Activated CD4-positive, alpha-beta T cell treated with anti-CD3 and anti-CD28 coated beads for 36 hours (primary cell): ENCODE measurements around the gene LBH. TPM values are rescaled to one million over a fixed set of nuclear protein-coding genes. Genes with fewer than 3 reads are reported as not detected.
A peak's percentile ranks its signal among the peaks of the same experiment; 100 is the strongest.

ENCODE experiments used
- ATAC-seq: fragments of 200-7000 bp; cut with Tn5 transposase; one replicate; pipeline ENCODE4 v1.10.0; 2021; ENCODE audit warnings: mild to moderate bottlenecking, moderate library complexity
- CTCF ChIA-PET: fragments of 350-600 bp; sonication (Branson Sonifier 250); formaldehyde crosslinking; loops from one replicate; lab custom pipeline; 2021; ENCODE audit warnings: antibody characterized with exemption; lab: Charles Lee
- POLR2A ChIA-PET: fragments of 350-600 bp; sonication (Branson Sonifier 250); formaldehyde crosslinking; loops from one replicate; lab custom pipeline; 2021; ENCODE audit warnings: antibody characterized with exemption, inconsistent platforms; lab: Charles Lee
- DNase-seq: peaks from one replicate; pipeline ENCODE4 v3.0.0-alpha.2; 2020
- H3K27ac Mint-ChIP-seq: one replicate; pipeline ENCODE4 v1.8.0; 2021; ENCODE audit warnings: mixed read lengths
- H3K27me3 Mint-ChIP-seq: one replicate; pipeline ENCODE4 v1.8.0; 2021; ENCODE audit warnings: mixed read lengths
- H3K36me3 Mint-ChIP-seq: one replicate; pipeline ENCODE4 v1.8.0; 2021; ENCODE audit warnings: low read depth, mixed read lengths
- H3K4me1 Mint-ChIP-seq: one replicate; pipeline ENCODE4 v1.8.0; 2021; ENCODE audit warnings: mixed read lengths
- H3K4me3 Mint-ChIP-seq: one replicate; pipeline ENCODE4 v1.8.0; 2021; ENCODE audit warnings: mild to moderate bottlenecking, moderate library complexity, mixed read lengths
- H3K9me3 Mint-ChIP-seq: one replicate; pipeline ENCODE4 v1.8.0; 2021; ENCODE audit warnings: low read depth, mixed read lengths
- intact Hi-C, 2 experiments: fragments of 100-400 bp; cut with DNase I in 1 of 2; cut with micrococcal nuclease in 1 of 2; formaldehyde crosslinking; loops; one replicate each; pipeline versions ENCODE4 v1.14.2 to v1.15.1; 2022 to 2024; cut with DNase I, micrococcal nuclease
- total RNA-seq, 2 experiments: library from RNA; stranded (reverse); gene quantifications; one replicate each; pipeline ENCODE4 v1.2.3, GENCODE V29; 2021

LBH gene
- total RNA-seq, 2 experiments from 2014 or later = 89.6 to 108 TPM

DNA sequence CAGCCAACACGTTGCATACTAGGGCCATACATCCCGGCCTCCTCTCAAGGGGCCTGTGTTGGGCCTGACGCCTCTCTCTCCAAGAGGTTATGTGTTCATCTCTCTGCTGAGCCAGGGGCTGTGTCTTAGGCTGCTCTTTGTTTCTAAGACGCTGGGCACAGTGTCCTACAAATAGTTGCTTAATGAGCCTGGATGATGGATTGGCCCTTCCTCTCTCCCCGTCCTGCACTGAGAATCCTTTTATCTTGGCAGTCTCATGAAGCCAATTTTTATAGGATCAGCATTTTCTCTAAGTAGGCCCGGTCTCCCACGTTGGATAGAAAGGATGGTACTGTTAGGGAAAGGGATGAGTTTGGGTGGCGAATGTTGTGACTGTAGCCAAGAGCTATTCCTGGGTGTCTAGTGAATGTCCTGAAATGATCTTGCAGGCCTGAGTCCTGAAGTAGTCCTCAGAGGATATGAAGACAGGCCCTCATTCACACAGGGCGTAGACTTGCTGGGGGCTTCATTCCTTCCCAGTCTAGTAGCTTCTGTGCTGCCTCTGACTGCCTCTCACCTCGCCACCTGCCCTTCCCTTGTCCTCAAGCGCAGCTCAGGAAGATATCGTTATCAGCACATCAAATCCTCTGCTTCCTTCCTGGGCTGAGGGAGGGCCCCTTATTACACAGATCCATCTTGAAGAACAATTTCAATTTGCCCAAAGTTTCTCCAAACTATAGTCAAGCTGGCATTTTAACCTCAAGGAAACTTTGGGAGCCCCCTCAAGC lies 8.8 kb downstream of the LBH start:
- peak overlapping the region; percentile 11 for H3K4me3 Mint-ChIP-seq
- DNase-seq (no peak), ATAC-seq (peak; percentile 3)
- H3K27ac Mint-ChIP-seq = peak overlapping the region; percentile 93
- peaks cover 3% of the 10 kb centered on the region for H3K9me3 Mint-ChIP-seq
- H3K36me3 Mint-ChIP-seq = peaks cover 70% of the 10 kb centered on the region
- intact Hi-C loops = loop anchor here (1.0 to 10.0 kb wide), 2 partner anchors 47 to 1495 kb away; no protein-coding TSS in a partner anchor
- no peaks in the 10 kb centered on the region for H3K27me3 Mint-ChIP-seq
- ChIA-PET CTCF (interaction anchor here (0.6 to 5.6 kb wide), 23 partner anchors 8 to 471 kb away, joined by 3 to 72 read pairs (median 6); no protein-coding TSS in a partner anchor), POLR2A (interaction anchor here (1.3 to 1.4 kb wide), 2 partner anchors 21 to 208 kb away, joined by 4 to 6 read pairs; no protein-coding TSS in a partner anchor)
- H3K4me1 Mint-ChIP-seq = peaks cover 87% of the 10 kb centered on the region

DNA sequence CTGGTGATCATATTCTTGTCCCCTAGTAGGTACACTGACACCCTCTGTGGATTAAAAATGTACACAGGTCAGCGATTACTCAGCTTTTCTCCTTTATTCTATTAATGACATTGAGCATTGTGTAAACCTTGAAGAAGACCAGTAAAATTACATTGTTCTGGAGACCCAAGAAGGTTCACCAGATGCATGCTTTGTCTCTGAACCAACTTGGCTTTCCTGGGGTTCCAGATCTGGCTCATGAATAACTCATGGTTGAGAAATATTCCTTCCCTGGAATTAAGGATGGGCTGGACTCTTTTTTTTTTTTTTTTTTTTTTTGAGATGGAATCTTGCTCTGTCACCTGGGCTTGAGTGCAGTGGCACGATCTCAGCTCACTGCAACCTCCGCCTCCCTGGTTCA lies 11.9 kb downstream of the LBH start:
- Mint-ChIP-seq H3K9me3 (no peaks in the 10 kb centered on the region), H3K4me3 (no peak overlapping the region), H3K36me3 (peaks cover 67% of the 10 kb centered on the region), H3K27ac (peak overlapping the region; percentile 71), H3K4me1 (peaks cover 85% of the 10 kb centered on the region), H3K27me3 (no peaks in the 10 kb centered on the region)
- POLR2A ChIA-PET = interaction anchor here (1.1 kb wide), 1 partner anchor 11 kb away, joined by 4 read pairs; no protein-coding TSS in a partner anchor
- DNase-seq = no peak
- intact Hi-C loops = no loop called here
- CTCF ChIA-PET = interaction anchor here (0.5 to 2.4 kb wide), 8 partner anchors 10 to 113 kb away, joined by 3 to 8 read pairs (median 3); no protein-coding TSS in a partner anchor
- no peak for ATAC-seq

DNA sequence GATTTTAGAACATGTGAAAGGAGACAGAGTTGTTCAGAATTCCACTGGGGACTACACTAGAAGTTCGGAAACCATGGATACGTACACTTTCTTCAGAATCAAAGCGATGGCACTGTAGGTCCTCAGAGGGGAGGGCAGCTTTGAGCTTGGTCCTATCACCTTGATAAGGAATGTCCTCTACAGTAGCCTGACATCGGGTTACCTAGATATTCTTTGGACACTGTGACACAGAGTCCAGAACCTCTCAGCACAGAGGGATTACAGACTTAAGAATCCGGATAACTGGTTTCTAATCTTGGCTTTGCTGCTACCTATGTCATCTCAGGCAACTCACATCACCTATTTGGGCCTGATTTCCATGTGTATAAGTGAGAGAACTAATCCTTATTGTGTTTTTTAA lies 14.0 kb downstream of the LBH start:
- peaks cover 59% of the 10 kb centered on the region for H3K36me3 Mint-ChIP-seq
- ChIA-PET POLR2A (no interaction called here), CTCF (interaction anchor here (0.6 to 2.2 kb wide), 8 partner anchors 8 to 466 kb away, joined by 3 to 9 read pairs (median 4); no protein-coding TSS in a partner anchor)
- no peak overlapping the region for H3K4me3 Mint-ChIP-seq
- no peaks in the 10 kb centered on the region for H3K9me3 Mint-ChIP-seq
- no peaks in the 10 kb centered on the region for H3K27me3 Mint-ChIP-seq
- peaks cover 84% of the 10 kb centered on the region for H3K4me1 Mint-ChIP-seq
- no peak for DNase-seq
- ATAC-seq = no peak
- no peak overlapping the region for H3K27ac Mint-ChIP-seq
- intact Hi-C loops = no loop called here

DNA sequence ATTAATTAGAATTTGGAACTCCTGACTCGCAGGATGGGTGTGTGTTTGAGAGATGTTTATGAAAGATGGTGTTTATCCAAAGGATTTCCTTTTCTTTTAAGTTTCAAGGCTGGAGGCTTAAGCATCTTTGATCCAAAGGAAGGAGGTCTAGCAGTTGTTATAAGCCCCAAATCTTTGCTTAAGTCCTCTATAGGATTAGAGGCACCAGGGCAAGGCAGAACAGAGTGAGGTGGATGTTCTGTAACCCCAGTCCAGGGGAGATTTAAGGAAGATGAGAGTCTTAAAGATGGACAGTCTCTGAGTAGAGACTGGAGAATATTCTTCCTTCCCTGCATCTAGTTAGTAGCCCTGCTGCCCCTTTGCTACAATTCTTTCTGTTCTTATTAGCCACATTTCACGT lies 17.5 kb downstream of the LBH start:
- ChIA-PET POLR2A (no interaction called here), CTCF (interaction anchor here (8.6 kb wide), 1 partner anchor 10 kb away, joined by 72 read pairs; no protein-coding TSS in a partner anchor)
- Mint-ChIP-seq H3K36me3 (peaks cover 61% of the 10 kb centered on the region), H3K27ac (peak overlapping the region; percentile 23), H3K4me1 (peaks cover 87% of the 10 kb centered on the region), H3K4me3 (no peak overlapping the region), H3K27me3 (no peaks in the 10 kb centered on the region), H3K9me3 (peaks cover 5% of the 10 kb centered on the region)
- intact Hi-C loops = no loop called here
- no peak for ATAC-seq
- no peak for DNase-seq

DNA sequence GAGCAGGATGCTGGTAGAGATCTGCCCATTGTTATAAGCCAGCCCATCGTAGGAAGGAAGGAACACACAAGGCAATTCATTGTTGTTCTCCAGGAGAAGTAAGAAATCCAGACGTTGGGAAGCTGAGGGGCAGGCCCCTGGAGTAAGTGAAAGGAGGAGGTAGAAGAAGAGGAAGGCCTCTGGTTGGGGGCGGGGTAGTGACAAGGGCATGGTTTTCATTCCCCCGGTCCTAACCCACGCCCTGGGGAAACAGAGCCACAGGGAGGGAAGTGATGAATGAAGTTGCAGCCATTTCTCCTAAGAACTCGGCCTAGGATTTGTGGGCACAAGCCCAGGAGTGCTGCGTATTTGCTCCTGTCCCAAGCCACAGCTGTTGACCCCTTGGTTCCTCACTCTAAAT lies 18.0 kb downstream of the LBH start:
- POLR2A ChIA-PET = no interaction called here
- Mint-ChIP-seq H3K27ac (no peak overlapping the region), H3K4me1 (peaks cover 88% of the 10 kb centered on the region), H3K36me3 (peaks cover 63% of the 10 kb centered on the region), H3K27me3 (no peaks in the 10 kb centered on the region), H3K9me3 (peaks cover 5% of the 10 kb centered on the region), H3K4me3 (no peak overlapping the region)
- intact Hi-C loops = no loop called here
- DNase-seq (no peak), ATAC-seq (no peak)
- CTCF ChIA-PET = interaction anchor here (0.8 to 8.6 kb wide), 2 partner anchors 11 to 198 kb away, joined by 3 to 72 read pairs; partner anchors contain the start of gene LCLAT1

DNA sequence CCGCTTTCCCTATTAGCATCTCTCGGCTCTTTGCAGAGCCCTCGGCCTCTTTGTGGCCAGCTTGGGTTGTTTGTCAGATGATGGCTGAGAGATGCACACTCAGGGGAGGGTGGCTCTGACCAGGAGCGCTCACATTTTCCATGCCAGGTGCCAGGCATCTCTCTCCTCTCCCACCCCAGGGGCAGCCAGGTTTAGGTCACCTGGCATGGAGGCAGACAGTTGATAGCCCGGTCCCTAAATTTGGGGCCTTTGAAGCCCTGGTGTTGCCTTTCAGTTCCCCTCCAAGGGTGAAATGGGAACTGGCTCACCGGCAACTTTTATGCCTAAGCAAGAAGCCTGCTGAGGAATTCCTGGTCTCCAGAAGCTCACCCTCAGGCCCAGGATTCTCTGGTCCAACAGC lies 19.1 kb downstream of the LBH start:
- POLR2A ChIA-PET = interaction anchor here (0.7 kb wide), 1 partner anchor 18 kb away, joined by 5 read pairs; no protein-coding TSS in a partner anchor
- H3K4me1 Mint-ChIP-seq = peaks cover 94% of the 10 kb centered on the region
- DNase-seq = no peak
- no peak overlapping the region for H3K4me3 Mint-ChIP-seq
- no peak for ATAC-seq
- H3K9me3 Mint-ChIP-seq = peaks cover 5% of the 10 kb centered on the region
- intact Hi-C loops = loop anchor here in 1 of 2 experiments (5.0 kb wide), 2 partner anchors 87 to 172 kb away; no protein-coding TSS in a partner anchor
- H3K27ac Mint-ChIP-seq = no peak overlapping the region
- H3K27me3 Mint-ChIP-seq = no peaks in the 10 kb centered on the region
- CTCF ChIA-PET = interaction anchor here (0.8 to 8.6 kb wide), 2 partner anchors 12 to 197 kb away, joined by 3 to 72 read pairs; partner anchors contain the start of gene LCLAT1
- H3K36me3 Mint-ChIP-seq = peaks cover 71% of the 10 kb centered on the region

DNA sequence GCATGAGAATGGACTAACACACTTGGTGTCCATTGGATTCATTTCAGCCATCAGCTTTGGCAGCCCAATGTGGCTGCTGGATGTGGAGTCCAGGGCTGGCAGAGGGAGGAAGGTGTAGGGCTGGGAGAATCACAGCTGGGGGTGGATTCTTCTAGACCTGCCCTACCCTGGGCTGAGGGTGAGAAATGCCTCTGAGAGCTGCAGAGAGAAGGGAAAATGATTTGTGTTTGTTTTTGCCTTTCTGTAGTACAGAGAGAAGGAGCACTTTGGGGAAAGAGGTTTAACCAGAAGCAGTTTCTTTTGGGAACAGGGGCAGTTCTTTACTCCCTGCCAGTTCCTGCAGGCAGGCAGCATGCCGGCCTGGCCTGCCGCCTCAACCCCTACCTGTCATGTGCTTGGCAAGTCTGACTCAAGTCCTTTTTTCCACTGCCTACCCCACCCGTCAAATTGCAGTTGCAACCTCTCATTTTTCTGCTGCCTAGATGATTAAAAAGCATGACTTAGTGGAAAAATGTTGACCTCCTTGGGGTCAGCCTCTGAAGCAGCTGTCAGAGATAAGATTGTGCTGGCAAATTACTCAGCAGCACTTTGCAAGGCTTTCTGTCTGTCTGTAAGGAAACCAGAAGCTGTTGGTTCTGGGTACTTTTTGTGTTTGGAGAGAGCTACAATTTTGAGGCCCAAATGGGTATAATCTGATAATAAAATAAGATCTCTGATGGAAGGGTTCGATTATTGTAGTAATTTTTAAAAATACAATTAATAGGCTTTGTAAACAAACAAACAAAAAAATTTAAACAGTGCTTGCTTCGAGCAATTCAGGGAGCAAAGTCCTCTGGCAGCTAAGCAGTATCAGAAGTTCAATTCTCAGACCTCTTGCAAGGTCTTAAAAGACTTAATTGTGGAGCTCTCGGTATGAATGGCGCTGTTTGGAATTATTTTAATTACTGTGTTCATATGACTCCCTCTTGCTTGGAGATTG lies 21.7 kb downstream of the LBH start:
- ChIA-PET POLR2A (interaction anchor here (0.6 to 1.5 kb wide), 8 partner anchors 14 to 52 kb away, joined by 3 to 6 read pairs (median 4); no protein-coding TSS in a partner anchor), CTCF (interaction anchor here (0.6 to 8.6 kb wide), 12 partner anchors 8 to 169 kb away, joined by 3 to 72 read pairs (median 4); no protein-coding TSS in a partner anchor)
- ATAC-seq (peak; percentile 77), DNase-seq (peak; percentile 87)
- intact Hi-C loops = loop anchor here (1.0 to 5.0 kb wide), 7 partner anchors 8 to 169 kb away; no protein-coding TSS in a partner anchor
- Mint-ChIP-seq H3K27me3 (no peaks in the 10 kb centered on the region), H3K9me3 (peaks cover 5% of the 10 kb centered on the region), H3K4me3 (peak overlapping the region; percentile 42), H3K4me1 (peaks cover 96% of the 10 kb centered on the region), H3K36me3 (peaks cover 75% of the 10 kb centered on the region), H3K27ac (peak overlapping the region; percentile 88)

DNA sequence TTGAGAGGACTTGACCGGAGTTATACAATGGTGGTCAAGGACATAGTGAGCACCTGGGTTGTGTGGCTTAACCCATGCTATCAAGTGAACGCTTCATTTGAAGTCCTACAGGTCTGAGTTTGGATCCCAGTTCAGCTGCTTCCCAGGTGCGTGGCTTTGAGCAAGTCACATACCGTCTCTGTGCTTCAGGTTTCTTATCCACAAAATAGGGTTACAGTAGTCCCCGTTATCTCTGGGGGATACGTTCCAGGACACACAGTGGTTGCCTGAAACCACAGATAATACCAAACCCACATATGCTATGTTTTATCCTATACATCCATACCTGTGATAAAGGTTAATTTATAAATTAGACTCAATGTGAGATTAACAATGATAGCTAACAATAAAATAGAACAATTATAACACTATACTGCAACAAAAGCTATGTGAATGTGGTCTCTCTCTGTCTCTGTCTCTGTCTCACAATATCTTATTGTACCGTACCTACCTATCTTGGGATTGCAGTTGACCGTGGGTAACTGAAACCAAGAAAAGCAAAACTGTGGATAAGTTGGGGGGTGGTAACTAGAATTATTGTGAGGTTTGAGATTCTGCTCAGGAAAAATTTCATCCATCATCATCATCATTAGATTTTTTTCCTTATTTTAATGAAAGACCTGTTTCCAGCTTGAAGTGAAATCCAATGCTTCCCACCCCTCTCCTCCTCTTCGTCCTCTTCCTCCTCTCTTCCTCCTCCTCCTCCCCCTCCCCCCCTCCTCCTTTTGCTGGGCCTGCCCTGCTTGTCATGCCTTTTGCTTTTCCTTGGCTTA lies 22.7 kb downstream of the LBH start:
- Mint-ChIP-seq H3K4me3 (no peak overlapping the region), H3K4me1 (peaks cover 97% of the 10 kb centered on the region), H3K27me3 (no peaks in the 10 kb centered on the region), H3K9me3 (peaks cover 5% of the 10 kb centered on the region), H3K36me3 (peaks cover 80% of the 10 kb centered on the region), H3K27ac (peak overlapping the region; percentile 25)
- ATAC-seq (no peak), DNase-seq (no peak)
- ChIA-PET POLR2A (interaction anchor here (0.9 to 1.5 kb wide), 3 partner anchors 20 to 51 kb away, joined by 3 to 4 read pairs (median 3); no protein-coding TSS in a partner anchor), CTCF (interaction anchor here (1.0 to 8.6 kb wide), 10 partner anchors 8 to 168 kb away, joined by 3 to 72 read pairs (median 4); no protein-coding TSS in a partner anchor)
- intact Hi-C loops = loop anchor here (1.0 to 5.0 kb wide), 7 partner anchors 7 to 168 kb away; no protein-coding TSS in a partner anchor

DNA sequence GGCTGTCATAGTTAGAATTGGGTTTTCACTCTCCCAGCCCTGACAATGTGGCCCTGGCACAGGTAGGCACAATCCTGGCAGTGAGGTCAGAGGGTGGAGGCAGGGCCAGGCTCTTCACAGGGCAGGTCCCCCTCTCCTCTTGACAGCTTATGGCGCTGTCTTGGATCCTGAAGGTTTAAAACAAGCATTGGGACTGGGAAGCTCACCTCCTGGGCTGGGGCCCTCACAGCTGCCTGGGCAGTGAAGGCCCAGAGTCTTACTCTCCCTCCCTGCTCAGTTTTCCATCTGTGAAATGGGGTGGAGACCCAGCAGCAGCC lies 23.3 kb downstream of the LBH start:
- Mint-ChIP-seq H3K27me3 (no peaks in the 10 kb centered on the region), H3K4me1 (peaks cover 97% of the 10 kb centered on the region), H3K4me3 (no peak overlapping the region), H3K27ac (peak overlapping the region; percentile 25), H3K9me3 (peaks cover 5% of the 10 kb centered on the region), H3K36me3 (peaks cover 80% of the 10 kb centered on the region)
- ATAC-seq (no peak), DNase-seq (no peak)
- ChIA-PET POLR2A (interaction anchor here (1.5 kb wide), 1 partner anchor 21 kb away, joined by 3 read pairs; no protein-coding TSS in a partner anchor), CTCF (interaction anchor here (0.7 to 8.6 kb wide), 5 partner anchors 10 to 90 kb away, joined by 4 to 72 read pairs (median 4); no protein-coding TSS in a partner anchor)
- intact Hi-C loops = loop anchor here in 1 of 2 experiments (5.0 kb wide), 2 partner anchors 83 to 168 kb away; no protein-coding TSS in a partner anchor

DNA sequence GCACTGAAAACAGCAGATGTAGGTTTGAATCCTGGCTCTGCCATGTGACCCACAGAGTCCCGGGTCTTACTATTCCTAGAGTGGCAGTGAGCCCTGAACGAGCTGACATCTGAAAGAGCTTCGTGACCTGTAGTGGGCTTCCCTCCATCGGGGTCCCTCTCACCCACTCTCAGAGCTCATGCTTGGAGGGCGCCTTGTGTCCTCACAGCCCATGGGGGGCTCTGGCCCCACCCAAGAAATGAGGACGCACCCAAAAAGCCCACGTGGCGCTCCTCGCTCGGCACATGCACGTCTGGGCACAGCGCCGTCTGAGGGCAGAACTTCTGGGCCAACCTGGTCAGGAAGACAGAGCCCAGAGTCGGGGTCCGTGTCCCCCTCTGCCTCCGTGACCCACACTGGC lies 23.7 kb downstream of the LBH start:
- peak overlapping the region; percentile 25 for H3K27ac Mint-ChIP-seq
- intact Hi-C loops = no loop called here
- H3K9me3 Mint-ChIP-seq = peaks cover 5% of the 10 kb centered on the region
- peaks cover 97% of the 10 kb centered on the region for H3K4me1 Mint-ChIP-seq
- DNase-seq (no peak), ATAC-seq (no peak)
- H3K36me3 Mint-ChIP-seq = peaks cover 81% of the 10 kb centered on the region
- ChIA-PET CTCF (interaction anchor here (0.7 to 8.6 kb wide), 5 partner anchors 10 to 91 kb away, joined by 4 to 72 read pairs (median 4); no protein-coding TSS in a partner anchor), POLR2A (no interaction called here)
- H3K4me3 Mint-ChIP-seq = no peak overlapping the region
- no peaks in the 10 kb centered on the region for H3K27me3 Mint-ChIP-seq
